ENCODE data around the gene CDA.

The CDA gene

GRCh38 chr1:20584890-20585289 lies 4.0 kb upstream of the CDA start:
- POLR2A ChIA-PET = no interaction called here
- CTCF ChIA-PET = interaction anchor here (0.8 to 4.8 kb wide), 2 partner anchors 10 to 11 kb away, joined by 3 to 24 read pairs; no protein-coding TSS in a partner anchor
- DNase-seq (ENCODE audit: extremely low spot score) = no peak
- no peak for TF ChIP-seq CTCF (IDR thresholded peaks at IDR 0.05; ENCODE audit: control extremely low read depth, extremely low read depth, low read depth, missing control alignments)

GRCh38 chr1:20586953-20587660 lies 1.8 kb upstream of the CDA start:
- CTCF ChIA-PET = interaction anchor here (1.1 to 4.8 kb wide), 3 partner anchors 12 to 47 kb away, joined by 3 to 24 read pairs (median 5); no protein-coding TSS in a partner anchor
- TF ChIP-seq CTCF (IDR thresholded peaks at IDR 0.05; ENCODE audit: control extremely low read depth, extremely low read depth, low read depth, missing control alignments) = no peak
- POLR2A ChIA-PET = no interaction called here
- no peak for DNase-seq (ENCODE audit: extremely low spot score)

- no peak for DNase-seq (ENCODE audit: extremely low spot score)
- ChIA-PET CTCF (interaction anchor here (1.1 to 4.8 kb wide), 4 partner anchors 13 to 93 kb away, joined by 3 to 24 read pairs (median 4); no protein-coding TSS in a partner anchor), POLR2A (no interaction called here)
- TF ChIP-seq CTCF (IDR thresholded peaks at IDR 0.05; ENCODE audit: control extremely low read depth, extremely low read depth, low read depth, missing control alignments) = no peak
Measured at GRCh38 chr1:20587661-20588053, 1.2 kb upstream of the CDA start.

GRCh38 chr1:20589331-20590278 lies 708 bp downstream of the CDA start:
- no peak for DNase-seq (ENCODE audit: extremely low spot score)
- no peak for TF ChIP-seq CTCF (IDR thresholded peaks at IDR 0.05; ENCODE audit: control extremely low read depth, extremely low read depth, low read depth, missing control alignments)
- POLR2A ChIA-PET = no interaction called here
- CTCF ChIA-PET = interaction anchor here (1.2 to 1.3 kb wide), 2 partner anchors 14 to 30 kb away, joined by 3 read pairs; no protein-coding TSS in a partner anchor

- no peak for DNase-seq (ENCODE audit: extremely low spot score)
- TF ChIP-seq CTCF (IDR thresholded peaks at IDR 0.05; ENCODE audit: control extremely low read depth, extremely low read depth, low read depth, missing control alignments) = no peak
- CTCF ChIA-PET = interaction anchor here (1.3 kb wide), 1 partner anchor 15 kb away, joined by 3 read pairs; no protein-coding TSS in a partner anchor
- POLR2A ChIA-PET = no interaction called here
Measured at GRCh38 chr1:20590306-20590777, 1.4 kb downstream of the CDA start.

GRCh38 chr1:20593756-20594155 lies 4.9 kb downstream of the CDA start:
- DNase-seq (ENCODE audit: extremely low spot score) = no peak
- TF ChIP-seq CTCF (IDR thresholded peaks at IDR 0.05; ENCODE audit: control extremely low read depth, extremely low read depth, low read depth, missing control alignments) = no peak
- POLR2A ChIA-PET = no interaction called here
- CTCF ChIA-PET = no interaction called here

All from GM10248 (cell line).